RWPE2 (cell line): ENCODE results near the gene IGSF11.

Source experiments
- ATAC-seq: fragments of 200-7000 bp; cut with Tn5 transposase; 3 replicates; pipeline ENCODE4 v1.9.1; 2021; ENCODE audit warnings: low read depth
- DNase-seq: peaks from one replicate; pipeline ENCODE4 v3.0.0-alpha.2; 2020; ENCODE audit warnings: low spot score
- H3K27ac ChIP-seq: fragments of 450-650 bp; 2 replicates; pipeline ENCODE4 v1.5.1; 2017; ENCODE audit warnings: mild to moderate bottlenecking; ENCODE audit not compliant: poor library complexity, severe bottlenecking
- H3K27me3 ChIP-seq: fragments of 250-450 bp; sonication (Bioruptor Pico); 2 replicates; pipeline ENCODE4 v1.5.1; 2021; ENCODE audit warnings: mild to moderate bottlenecking, moderate library complexity; ENCODE audit not compliant: insufficient read depth, poor library complexity, severe bottlenecking
- H3K36me3 ChIP-seq: fragments of 250-450 bp; sonication (Bioruptor Pico); 2 replicates; pipeline ENCODE4 v1.5.1; 2020; ENCODE audit warnings: low read depth, mild to moderate bottlenecking, moderate library complexity
- H3K4me1 ChIP-seq: fragments of 250-450 bp; sonication (Bioruptor Pico); 2 replicates; pipeline ENCODE4 v1.5.1; 2021; ENCODE audit warnings: mild to moderate bottlenecking, moderate library complexity; ENCODE audit not compliant: insufficient read depth, poor library complexity, severe bottlenecking
- H3K4me3 ChIP-seq: fragments of 250-450 bp; sonication (Bioruptor Pico); 2 replicates; pipeline ENCODE4 v1.5.1; 2021; ENCODE audit warnings: mild to moderate bottlenecking, moderate library complexity; ENCODE audit not compliant: severe bottlenecking
- H3K9me3 ChIP-seq: fragments of 250-450 bp; sonication (Bioruptor Pico); 2 replicates; pipeline ENCODE4 v1.5.1; 2021; ENCODE audit warnings: mild to moderate bottlenecking, moderate library complexity; ENCODE audit not compliant: severe bottlenecking
- TF ChIP-seq, protein P1 (sequence below): fragments of 450-650 bp; IDR thresholded peaks from one replicate; pipeline ENCODE4 v1.5.1; 2017; ENCODE audit warnings: mild to moderate bottlenecking, moderate library complexity; ENCODE audit not compliant: poor library complexity, severe bottlenecking

Gene IGSF11

GRCh38 chr3:118900737-118901525 lies 133.7 kb downstream of the IGSF11 start:
- no peak for DNase-seq
- no peak overlapping the region for H3K27ac ChIP-seq
- TF ChIP-seq, protein P1, sequence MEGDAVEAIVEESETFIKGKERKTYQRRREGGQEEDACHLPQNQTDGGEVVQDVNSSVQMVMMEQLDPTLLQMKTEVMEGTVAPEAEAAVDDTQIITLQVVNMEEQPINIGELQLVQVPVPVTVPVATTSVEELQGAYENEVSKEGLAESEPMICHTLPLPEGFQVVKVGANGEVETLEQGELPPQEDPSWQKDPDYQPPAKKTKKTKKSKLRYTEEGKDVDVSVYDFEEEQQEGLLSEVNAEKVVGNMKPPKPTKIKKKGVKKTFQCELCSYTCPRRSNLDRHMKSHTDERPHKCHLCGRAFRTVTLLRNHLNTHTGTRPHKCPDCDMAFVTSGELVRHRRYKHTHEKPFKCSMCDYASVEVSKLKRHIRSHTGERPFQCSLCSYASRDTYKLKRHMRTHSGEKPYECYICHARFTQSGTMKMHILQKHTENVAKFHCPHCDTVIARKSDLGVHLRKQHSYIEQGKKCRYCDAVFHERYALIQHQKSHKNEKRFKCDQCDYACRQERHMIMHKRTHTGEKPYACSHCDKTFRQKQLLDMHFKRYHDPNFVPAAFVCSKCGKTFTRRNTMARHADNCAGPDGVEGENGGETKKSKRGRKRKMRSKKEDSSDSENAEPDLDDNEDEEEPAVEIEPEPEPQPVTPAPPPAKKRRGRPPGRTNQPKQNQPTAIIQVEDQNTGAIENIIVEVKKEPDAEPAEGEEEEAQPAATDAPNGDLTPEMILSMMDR, result no peak
- no peaks in the 10 kb centered on the region for H3K36me3 ChIP-seq
- H3K4me1 ChIP-seq, result no peaks in the 10 kb centered on the region
- H3K27me3 ChIP-seq, result no peaks in the 10 kb centered on the region
- ATAC-seq, result no peak
- H3K4me3 ChIP-seq, result no peak overlapping the region
- H3K9me3 ChIP-seq, result no peaks in the 10 kb centered on the region

GRCh38 chr3:118890206-118890605 lies 144.4 kb downstream of the IGSF11 start:
- Histone ChIP-seq H3K9me3 (no peaks in the 10 kb centered on the region), H3K4me1 (no peaks in the 10 kb centered on the region), H3K27ac (no peak overlapping the region), H3K4me3 (no peak overlapping the region), H3K27me3 (peaks cover 7% of the 10 kb centered on the region), H3K36me3 (no peaks in the 10 kb centered on the region)
- no peak for DNase-seq
- TF ChIP-seq, protein P1, result no peak
- no peak for ATAC-seq

DNA sequence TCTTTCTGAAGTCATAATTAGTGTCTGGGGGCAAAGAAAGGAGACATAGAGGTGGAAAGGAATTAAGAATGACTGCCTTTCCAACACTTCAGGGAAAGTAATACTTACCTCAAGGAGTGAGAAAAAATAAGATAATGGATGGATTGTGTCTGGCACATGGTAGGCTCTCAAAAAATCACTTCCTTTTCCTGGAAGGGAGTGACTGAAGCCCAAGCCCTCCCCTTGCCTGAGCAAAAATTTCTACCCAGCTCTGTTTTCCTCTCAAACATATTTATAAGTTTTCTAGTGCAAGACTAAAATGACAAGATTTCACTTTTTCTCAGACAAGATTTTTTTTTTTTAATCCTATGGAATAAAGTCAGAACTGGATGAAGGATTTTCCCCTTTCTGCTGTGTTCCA lies 145.0 kb downstream of the IGSF11 start:
- no peak for DNase-seq
- TF ChIP-seq, protein P1, result no peak
- Histone ChIP-seq H3K27ac (no peak overlapping the region), H3K4me1 (no peaks in the 10 kb centered on the region), H3K27me3 (peaks cover 7% of the 10 kb centered on the region), H3K9me3 (no peaks in the 10 kb centered on the region), H3K4me3 (no peak overlapping the region), H3K36me3 (no peaks in the 10 kb centered on the region)
- no peak for ATAC-seq

DNA sequence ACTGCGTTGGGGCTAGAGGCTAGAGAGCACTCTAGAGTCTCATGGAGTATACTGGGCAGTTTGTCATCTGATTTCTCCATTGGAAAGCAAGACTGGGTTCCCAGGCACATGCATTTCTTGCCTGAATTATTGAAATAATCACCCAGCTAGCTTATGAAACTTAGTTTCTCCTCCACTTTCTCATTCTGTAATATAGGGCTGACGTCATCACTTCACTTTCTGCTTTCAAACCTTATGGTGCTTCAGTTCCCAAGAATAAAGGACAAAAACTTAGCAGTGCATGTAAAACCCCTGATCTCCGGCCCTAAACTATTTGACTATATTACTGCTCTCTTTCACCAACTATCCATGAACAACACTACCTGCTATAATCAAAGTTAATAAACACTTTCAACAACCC lies 147.9 kb downstream of the IGSF11 start:
- H3K9me3 ChIP-seq, result no peaks in the 10 kb centered on the region
- no peak overlapping the region for H3K4me3 ChIP-seq
- DNase-seq (no peak), ATAC-seq (no peak)
- H3K4me1 ChIP-seq, result no peaks in the 10 kb centered on the region
- no peak overlapping the region for H3K27ac ChIP-seq
- TF ChIP-seq, protein P1, result no peak
- peaks cover 4% of the 10 kb centered on the region for H3K27me3 ChIP-seq
- no peaks in the 10 kb centered on the region for H3K36me3 ChIP-seq

- TF ChIP-seq, protein P1, result peak; percentile 90
- DNase-seq, result no peak
These were observed 149.9 kb downstream of the IGSF11 start for GRCh38 chr3:118884748-118885206.

More at GRCh38 chr3:118884748-118885206, 149.9 kb downstream of the IGSF11 start:
- H3K27ac ChIP-seq, result no peak overlapping the region
- peaks cover 7% of the 10 kb centered on the region for H3K27me3 ChIP-seq
- ATAC-seq, result peak; percentile 76
- no peaks in the 10 kb centered on the region for H3K36me3 ChIP-seq
- H3K4me3 ChIP-seq, result no peak overlapping the region
- no peaks in the 10 kb centered on the region for H3K4me1 ChIP-seq
- no peaks in the 10 kb centered on the region for H3K9me3 ChIP-seq
